HG03060 (cell line): ENCODE data around the gene DMRTA1.
"Not testable (repeated sequence)": the region's sequence is repeated elsewhere in the genome, so short reads cannot be mapped to it uniquely, and the experiment has no call there.

Experiments used
- ATAC-seq: cut with Tn5 transposase; IDR thresholded peaks from one replicate; pipeline ENCODE4 v1.9.1; 2021; ENCODE audit warnings: low read depth, moderate number of reproducible peaks; ENCODE audit not compliant: unreplicated experiment

Gene DMRTA1

GRCh38 chr9:22455181-22455580 lies 8.6 kb downstream of the DMRTA1 start:
- ATAC-seq, result no peak

- no peak for ATAC-seq
Measured at GRCh38 chr9:22457448-22457847, 10.8 kb downstream of the DMRTA1 start.

- ATAC-seq, result no peak
Measured at GRCh38 chr9:22463205-22463604, 16.6 kb downstream of the DMRTA1 start.

GRCh38 chr9:22469928-22470544 lies 23.4 kb downstream of the DMRTA1 start:
- no peak for ATAC-seq

GRCh38 chr9:22481566-22481965 lies 34.9 kb downstream of the DMRTA1 start:
- ATAC-seq, result no peak

- no peak for ATAC-seq
Measured at GRCh38 chr9:22483528-22484070, 37.0 kb downstream of the DMRTA1 start.

- not testable (repeated sequence) for ATAC-seq
Measured at GRCh38 chr9:22496197-22496596, 49.6 kb downstream of the DMRTA1 start.
